HG03139 (cell line): ENCODE measurements around the gene MBNL2.
A peak's percentile ranks its signal among the peaks of the same experiment; 100 is the strongest.

Experiments used
- ATAC-seq: cut with Tn5 transposase; IDR thresholded peaks from one replicate; pipeline ENCODE4 v1.9.1; 2021; ENCODE audit not compliant: unreplicated experiment

The MBNL2 gene

GRCh38 chr13:97221989-97222700 lies at the start of gene MBNL2:
MBNL2 (plus strand) TSS chr13:97222333; CDS start chr13:97276236, 53,903 bp downstream.
- peak; percentile 95 for ATAC-seq

GRCh38 chr13:97174638-97175037 lies 47.5 kb upstream of the MBNL2 start:
- no peak for ATAC-seq

- no peak for ATAC-seq
Observed at GRCh38 chr13:97175041-97175440, 47.1 kb upstream of the MBNL2 start.

- no peak for ATAC-seq
Observed at GRCh38 chr13:97179501-97179900, 42.6 kb upstream of the MBNL2 start.

GRCh38 chr13:97182111-97182890 lies 39.8 kb upstream of the MBNL2 start:
- ATAC-seq: no peak

- ATAC-seq: no peak
Observed at GRCh38 chr13:97185291-97185690, 36.8 kb upstream of the MBNL2 start.

GRCh38 chr13:97185751-97186150 lies 36.4 kb upstream of the MBNL2 start:
- no peak for ATAC-seq

- ATAC-seq: no peak
Observed at GRCh38 chr13:97188207-97188606, 33.9 kb upstream of the MBNL2 start.

- no peak for ATAC-seq
Observed at GRCh38 chr13:97189928-97190327, 32.2 kb upstream of the MBNL2 start.

- no peak for ATAC-seq
Observed at GRCh38 chr13:97191142-97191541, 31.0 kb upstream of the MBNL2 start.

- ATAC-seq: no peak
Observed at GRCh38 chr13:97191615-97192014, 30.5 kb upstream of the MBNL2 start.

GRCh38 chr13:97192166-97192565 lies 30.0 kb upstream of the MBNL2 start:
- ATAC-seq: no peak

- ATAC-seq: no peak
Observed at GRCh38 chr13:97193577-97193976, 28.6 kb upstream of the MBNL2 start.

- no peak for ATAC-seq
Observed at GRCh38 chr13:97194479-97194878, 27.7 kb upstream of the MBNL2 start.

- ATAC-seq: no peak
Observed at GRCh38 chr13:97196340-97196739, 25.8 kb upstream of the MBNL2 start.

GRCh38 chr13:97198753-97199152 lies 23.4 kb upstream of the MBNL2 start:
- ATAC-seq: no peak

- no peak for ATAC-seq
Observed at GRCh38 chr13:97199451-97199850, 22.7 kb upstream of the MBNL2 start.

GRCh38 chr13:97200081-97200942 lies 21.8 kb upstream of the MBNL2 start:
- no peak for ATAC-seq

- no peak for ATAC-seq
Observed at GRCh38 chr13:97202761-97203160, 19.4 kb upstream of the MBNL2 start.

GRCh38 chr13:97205465-97205864 lies 16.7 kb upstream of the MBNL2 start:
- ATAC-seq: no peak

- ATAC-seq: no peak
Observed at GRCh38 chr13:97205982-97206381, 16.2 kb upstream of the MBNL2 start.
